Glomerular visceral epithelial cell (primary cell): ENCODE measurements around the gene LCK.

Experiments
- DNase-seq: peaks from one replicate; pipeline ENCODE4 v3.0.0-alpha.2; 2016; ENCODE audit errors: extremely low spot score

LCK gene

DNA sequence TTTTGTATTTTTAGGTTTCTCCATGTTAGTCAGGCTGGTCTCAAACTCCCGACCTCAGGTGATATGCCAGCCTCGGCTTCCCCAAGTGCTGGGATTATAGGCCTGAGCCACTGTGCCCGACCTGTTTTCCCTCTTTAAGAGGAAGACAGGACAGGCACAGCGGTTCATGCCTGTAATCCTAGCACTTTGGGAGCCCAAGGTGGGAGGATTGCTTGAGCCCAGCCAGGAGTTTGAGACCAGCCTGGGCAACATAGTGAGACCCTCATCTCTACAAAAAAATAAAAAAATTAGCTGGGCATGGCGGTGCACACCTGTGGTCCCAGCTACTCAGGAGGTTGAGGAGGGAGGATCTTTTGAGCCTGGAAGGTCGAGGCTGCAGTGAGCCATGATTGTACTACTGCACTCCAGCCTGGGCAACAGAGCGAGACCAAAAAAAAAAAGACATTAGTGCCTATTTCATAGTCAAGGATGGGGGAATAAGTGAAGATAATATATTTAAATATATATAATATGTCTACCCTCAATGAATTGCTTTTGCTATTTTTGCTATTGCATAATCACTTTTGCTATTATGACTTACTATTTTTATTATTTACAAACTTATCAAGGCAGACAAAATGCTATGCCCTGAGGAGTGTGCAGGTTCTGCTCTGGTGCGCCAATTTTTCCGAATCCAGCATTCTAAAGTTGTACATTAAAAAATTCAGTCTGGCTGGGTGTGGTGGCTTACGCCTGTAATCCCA lies 67.2 kb downstream of the LCK start:
- no peak for DNase-seq

DNA sequence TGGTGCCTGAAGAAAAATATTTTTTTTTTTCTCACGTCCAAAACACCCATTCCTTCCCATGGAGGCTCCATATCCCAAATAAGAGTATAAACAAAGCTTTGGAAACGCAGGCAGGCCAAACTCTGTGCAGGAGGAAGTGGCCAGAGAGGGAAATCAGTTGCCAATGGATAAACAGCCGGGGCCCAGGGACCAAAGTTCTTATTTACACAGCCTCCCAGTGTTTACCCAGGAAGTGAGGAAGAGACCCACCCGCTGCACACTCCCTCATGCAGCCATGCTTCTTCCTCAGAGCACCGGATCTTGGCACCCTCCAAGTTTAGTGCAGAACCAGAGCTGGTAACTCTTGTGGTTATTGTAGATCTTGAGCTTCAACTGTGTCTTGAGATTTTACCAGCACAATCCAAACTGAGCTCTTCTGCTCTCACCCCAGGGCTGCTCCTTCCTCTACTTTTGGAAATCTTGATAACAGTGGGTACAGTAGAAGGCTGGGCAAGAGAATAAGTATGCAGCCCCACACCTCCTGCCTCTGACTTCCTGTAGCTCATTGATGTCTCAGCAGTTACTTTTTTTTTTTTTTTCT lies 70.7 kb downstream of the LCK start:
- DNase-seq: no peak

DNA sequence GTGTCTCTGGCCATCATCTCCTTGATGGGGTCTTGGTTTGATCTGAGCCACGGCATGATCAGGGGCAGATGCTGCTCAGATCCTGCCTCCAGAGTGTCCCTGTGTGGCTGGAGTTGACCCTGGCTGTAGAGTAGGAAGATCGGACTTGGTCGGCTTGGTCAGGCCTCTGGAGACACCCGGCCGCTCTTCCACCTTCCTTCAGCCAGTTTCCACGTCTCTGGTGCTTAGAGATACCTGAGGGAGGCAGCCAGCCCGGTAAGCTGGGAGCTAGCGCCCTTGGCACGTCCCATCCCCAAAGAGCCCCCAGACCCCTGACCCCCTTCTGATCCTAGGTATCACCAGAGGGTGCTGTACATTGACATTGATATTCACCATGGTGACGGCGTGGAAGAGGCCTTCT lies 76.1 kb downstream of the LCK start:
- DNase-seq: no peak

DNA sequence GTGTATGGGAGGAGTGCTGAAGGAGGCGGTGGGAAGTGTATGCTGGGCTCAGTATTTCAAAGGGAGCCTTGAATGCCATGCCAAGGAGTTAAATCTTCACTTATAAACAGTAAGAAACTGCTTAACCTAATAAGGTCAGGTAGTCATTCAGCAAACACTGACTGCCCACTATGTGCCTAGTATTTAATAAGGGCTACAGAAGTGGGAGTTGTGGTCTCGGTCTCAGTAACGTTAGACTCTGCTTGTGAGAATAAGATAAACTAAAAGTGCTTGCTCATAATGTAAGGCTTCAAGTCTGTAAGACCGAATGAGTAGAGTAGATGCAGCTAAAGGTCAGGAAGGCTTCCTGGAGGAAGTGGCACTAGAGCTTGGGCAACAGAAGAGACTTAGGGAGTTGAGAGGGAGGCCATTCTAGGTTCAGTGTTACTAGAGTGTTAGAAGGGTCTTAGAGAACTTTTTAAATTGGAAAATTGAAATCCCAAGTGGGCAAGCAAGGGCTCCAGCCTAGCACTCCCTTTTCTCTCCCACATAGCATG lies 78.9 kb downstream of the LCK start:
- DNase-seq: no peak

DNA sequence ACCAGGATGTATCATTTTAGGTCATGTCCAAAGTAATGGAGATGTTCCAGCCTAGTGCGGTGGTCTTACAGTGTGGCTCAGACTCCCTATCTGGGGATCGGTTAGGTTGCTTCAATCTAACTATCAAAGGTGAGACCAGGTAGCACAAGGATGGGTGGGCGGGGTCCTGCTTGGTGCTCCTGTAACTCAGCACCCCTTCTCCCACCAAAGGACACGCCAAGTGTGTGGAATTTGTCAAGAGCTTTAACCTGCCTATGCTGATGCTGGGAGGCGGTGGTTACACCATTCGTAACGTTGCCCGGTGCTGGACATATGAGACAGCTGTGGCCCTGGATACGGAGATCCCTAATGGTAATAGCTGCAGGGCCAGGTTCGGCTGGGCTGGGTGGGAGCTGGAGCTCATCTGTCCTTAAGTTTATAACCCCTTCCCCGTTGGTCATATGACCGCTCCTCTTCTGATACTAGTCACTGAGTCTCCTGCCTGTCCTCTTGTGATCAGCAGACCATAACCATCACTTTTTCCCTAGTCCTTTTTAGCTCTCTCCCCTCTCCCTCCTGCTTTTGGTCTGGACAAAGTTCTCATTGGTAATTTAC lies 79.6 kb downstream of the LCK start:
- no peak for DNase-seq

DNA sequence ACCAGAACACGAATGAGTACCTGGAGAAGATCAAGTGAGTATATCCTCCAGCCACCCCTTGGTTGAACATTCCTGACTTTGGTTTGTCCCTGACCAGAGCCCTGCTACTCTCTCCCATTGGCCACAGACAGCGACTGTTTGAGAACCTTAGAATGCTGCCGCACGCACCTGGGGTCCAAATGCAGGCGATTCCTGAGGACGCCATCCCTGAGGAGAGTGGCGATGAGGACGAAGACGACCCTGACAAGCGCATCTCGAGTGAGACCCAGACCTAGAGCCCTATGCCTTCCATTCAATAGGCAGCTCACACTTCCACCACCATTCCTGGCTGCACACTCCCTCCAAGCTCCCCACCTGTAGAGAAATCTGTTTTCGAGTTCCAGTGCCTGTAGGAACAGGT lies 80.5 kb downstream of the LCK start:
- no peak for DNase-seq

DNA sequence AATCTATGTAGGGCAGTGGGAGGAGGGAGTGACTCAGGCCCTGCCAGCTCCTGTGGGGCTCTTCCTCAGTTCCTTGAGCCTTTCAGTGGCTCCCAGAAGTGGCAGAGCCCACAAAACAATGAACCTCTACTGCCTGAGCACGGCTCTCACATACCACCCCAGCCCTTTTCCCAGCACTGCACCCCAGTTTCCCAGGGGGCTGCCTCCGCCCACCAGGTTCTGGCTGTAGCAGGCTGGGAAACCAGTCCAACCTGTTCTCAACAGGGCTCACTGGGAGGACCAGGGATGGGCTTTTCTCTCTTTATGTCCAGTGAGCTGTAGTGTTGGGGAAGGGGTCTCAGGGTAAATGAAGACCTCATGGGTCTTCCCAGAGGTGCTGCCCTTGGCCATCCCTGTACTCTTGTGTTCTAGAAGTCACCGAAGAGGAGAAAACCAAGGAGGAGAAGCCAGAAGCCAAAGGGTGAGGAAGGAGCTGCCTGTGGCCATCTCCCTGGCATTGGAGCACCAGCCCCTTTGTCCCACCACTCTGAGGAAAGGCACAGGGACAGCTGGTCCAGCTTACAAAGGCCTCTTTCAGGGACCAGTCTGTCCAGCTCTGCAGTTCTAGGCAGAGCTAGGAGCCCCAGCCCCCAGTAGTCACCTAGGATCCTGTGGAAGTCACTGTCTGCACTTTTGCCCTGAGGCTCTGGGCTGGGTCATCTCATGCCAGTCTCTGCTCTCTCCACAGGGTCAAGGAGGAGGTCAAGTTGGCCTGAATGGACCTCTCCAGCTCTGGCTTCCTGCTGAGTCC lies 81.4 kb downstream of the LCK start:
- DNase-seq: no peak

DNA sequence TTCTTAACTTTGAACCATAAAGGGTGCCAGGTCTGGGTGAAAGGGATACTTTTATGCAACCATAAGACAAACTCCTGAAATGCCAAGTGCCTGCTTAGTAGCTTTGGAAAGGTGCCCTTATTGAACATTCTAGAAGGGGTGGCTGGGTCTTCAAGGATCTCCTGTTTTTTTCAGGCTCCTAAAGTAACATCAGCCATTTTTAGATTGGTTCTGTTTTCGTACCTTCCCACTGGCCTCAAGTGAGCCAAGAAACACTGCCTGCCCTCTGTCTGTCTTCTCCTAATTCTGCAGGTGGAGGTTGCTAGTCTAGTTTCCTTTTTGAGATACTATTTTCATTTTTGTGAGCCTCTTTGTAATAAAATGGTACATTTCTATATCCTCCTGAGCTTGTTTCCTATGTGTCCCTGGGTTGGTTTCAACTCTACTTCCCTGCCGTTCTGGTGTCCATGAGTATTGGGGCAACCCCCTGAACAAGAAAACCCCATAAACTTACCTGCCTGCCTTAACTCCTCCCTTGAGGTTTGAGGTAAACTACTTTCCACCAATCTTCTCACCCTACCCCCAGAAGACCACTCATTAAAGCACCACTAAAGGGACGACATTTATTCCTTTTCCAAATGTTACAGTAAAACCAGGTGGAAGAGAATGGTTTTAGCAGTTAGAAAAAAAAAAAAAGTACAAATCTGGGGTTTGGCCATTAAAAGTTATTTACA lies 82.3 kb downstream of the LCK start:
- no peak for DNase-seq

DNA sequence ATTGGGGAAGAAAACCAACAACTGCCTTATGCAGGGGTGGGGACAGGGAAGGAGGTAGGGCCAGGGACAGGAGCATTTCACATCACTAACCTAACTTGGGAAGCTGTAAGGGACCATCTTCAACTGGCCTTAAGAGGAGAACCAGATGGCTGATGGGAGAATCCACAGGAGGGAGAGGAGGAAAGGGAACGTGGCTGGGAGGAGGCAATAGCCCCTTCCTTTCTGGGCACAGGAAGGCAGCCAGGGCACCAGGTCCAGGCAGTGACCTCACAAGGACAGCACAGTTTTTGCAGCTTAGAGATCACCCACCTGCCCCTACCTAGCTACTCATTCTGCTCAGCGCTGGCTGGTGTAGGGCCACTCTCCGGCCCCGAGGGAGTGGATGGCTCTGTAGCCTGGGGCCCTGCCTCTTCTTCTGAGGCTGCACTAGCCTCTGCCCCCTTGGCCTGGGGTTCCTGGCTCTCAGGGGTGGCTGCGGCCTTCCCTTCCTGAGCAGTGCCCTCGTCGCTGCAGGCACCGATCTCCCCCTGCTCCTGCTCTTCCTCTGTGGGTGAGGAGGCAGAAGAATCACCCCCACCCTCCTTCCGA lies 83.3 kb downstream of the LCK start:
- DNase-seq: no peak

DNA sequence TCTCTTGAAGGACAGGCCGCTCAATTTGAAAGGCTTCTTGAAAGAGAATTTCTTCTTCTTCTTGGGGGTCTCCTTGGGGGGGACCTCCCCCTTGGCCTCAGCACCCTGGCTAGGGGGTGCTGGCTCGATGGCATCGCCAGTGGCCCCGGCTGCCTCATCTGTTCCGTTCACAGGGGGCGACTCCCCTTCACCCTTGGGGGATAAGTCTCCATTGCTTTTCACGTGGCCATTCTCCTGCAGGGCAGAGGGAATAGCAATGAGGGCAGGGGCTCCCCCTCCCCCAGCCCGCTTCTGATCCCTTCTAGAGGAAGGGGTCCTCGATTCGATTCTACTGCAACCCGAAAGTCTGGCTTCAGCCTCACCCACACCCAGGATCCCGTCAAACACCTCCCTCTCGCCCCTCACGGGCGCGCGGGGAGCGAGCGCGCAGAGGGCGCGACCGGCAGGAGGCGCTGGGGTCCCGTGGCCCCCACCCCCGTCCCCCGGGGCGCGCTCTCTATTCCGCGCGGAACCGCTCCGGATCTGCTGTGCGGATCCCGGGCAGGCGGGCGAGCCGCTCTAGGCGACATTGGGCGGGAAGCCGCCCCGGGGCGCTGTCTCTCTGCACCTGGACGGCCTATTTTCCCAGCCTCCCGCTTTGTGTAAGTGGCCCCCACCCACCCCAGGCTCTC lies 83.9 kb downstream of the LCK start:
- DNase-seq: peak; percentile 62

DNA sequence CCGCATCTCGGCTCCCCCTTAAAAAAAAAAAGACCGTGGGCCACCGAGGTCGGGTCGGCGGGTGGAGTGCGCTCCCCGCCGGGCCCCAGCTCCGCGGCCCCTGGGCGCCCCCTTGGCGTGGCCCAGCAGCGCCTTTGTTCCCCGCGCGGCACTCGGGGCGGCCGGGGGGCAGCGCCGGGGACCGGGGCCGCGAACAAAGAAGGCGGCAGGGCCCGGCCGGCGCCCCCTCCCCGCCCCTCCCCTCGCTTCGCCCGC lies 84.4 kb downstream of the LCK start:
- DNase-seq: no peak
